ENCODE measurements around the gene PEG3. TPM values are rescaled to one million over a fixed set of nuclear protein-coding genes. Genes with fewer than 3 reads are reported as not detected.
A peak's percentile ranks its signal among the peaks of the same experiment; 100 is the strongest.
"Not testable (repeated sequence)": the region's sequence is repeated elsewhere in the genome, so short reads cannot be mapped to it uniquely, and the experiment has no call there.

PEG3 gene
- total RNA-seq, 2 donors from 2014 or later: not detected

DNA sequence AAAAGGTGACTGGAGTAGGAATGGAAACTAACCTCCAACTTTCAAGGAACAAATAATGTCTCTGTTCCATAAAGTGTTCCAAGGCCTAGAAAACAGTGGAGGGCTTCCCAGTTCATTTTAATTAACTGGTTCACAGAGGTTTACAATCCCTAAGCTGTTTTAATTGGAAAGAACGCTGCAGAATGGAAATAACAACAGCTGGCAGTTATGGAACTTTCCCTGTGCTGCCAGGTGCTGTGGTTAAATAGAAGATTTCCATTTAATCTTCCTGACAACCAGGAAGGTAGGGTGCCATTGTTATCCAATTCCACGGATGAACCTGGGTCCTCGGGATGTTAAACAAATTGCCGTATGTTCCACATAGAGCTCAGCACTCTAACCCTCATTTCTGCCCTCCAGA lies 22.2 kb upstream of the PEG3 start:
- Mint-ChIP-seq H3K4me3 (no peak overlapping the region), H3K36me3 (ENCODE audit: low read depth) (no peaks in the 10 kb centered on the region), H3K27me3 (no peaks in the 10 kb centered on the region), H3K4me1 (no peaks in the 10 kb centered on the region), H3K27ac (no peak overlapping the region)
- no peak for DNase-seq
- H3K9me3 ChIP-seq (ENCODE audit: control insufficient read depth, low read length, poor library complexity, severe bottlenecking): no peaks in the 10 kb centered on the region
- ATAC-seq: no peak

DNA sequence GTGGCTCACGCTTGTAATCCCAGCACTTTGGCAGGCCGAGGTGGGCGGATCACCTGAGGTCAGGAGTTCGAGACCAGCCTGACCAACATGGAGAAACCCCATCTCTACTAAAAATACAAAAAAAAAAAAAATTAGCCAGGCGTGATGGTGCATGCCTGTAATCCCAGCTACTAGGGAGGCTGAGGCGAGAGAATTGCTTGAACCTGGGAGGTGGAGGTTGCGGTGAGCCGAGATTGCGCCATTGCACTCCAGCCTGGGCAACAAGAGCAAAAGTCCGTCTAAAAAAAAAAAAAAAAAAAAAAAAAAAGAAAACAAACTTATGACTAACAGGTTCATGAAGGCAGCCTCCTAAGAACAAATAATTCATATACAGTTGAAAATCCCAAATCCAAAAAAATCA lies 19.9 kb upstream of the PEG3 start:
- H3K9me3 ChIP-seq (ENCODE audit: control insufficient read depth, low read length, poor library complexity, severe bottlenecking); ATAC-seq; H3K27ac Mint-ChIP-seq; H3K27me3 Mint-ChIP-seq; H3K4me1 Mint-ChIP-seq; DNase-seq; H3K4me3 Mint-ChIP-seq; H3K36me3 Mint-ChIP-seq (ENCODE audit: low read depth): not testable (repeated sequence)

DNA sequence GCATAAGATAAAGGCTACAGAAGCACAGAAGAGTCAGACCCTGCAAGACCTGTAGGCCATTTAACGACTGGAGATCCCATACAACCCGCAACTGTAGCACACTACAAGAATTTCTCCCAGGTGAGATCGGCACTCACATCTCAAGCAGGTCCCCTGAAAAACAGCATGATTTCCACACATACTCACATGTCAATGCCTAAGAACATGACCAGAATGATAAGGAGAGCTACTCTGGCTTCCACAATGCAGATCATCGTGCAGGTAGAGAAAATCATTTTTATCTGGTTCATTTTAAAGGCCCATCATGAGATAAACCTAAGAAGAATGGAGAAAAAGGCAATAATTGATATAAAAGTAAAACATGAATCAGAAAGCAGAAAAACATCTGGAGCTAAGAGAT lies 17.5 kb upstream of the PEG3 start:
- no peak overlapping the region for H3K27ac Mint-ChIP-seq
- peaks cover 3% of the 10 kb centered on the region for H3K9me3 ChIP-seq (ENCODE audit: control insufficient read depth, low read length, poor library complexity, severe bottlenecking)
- ATAC-seq (no peak), DNase-seq (no peak)
- no peaks in the 10 kb centered on the region for H3K27me3 Mint-ChIP-seq
- no peaks in the 10 kb centered on the region for H3K36me3 Mint-ChIP-seq (ENCODE audit: low read depth)
- H3K4me1 Mint-ChIP-seq: no peaks in the 10 kb centered on the region
- no peak overlapping the region for H3K4me3 Mint-ChIP-seq

DNA sequence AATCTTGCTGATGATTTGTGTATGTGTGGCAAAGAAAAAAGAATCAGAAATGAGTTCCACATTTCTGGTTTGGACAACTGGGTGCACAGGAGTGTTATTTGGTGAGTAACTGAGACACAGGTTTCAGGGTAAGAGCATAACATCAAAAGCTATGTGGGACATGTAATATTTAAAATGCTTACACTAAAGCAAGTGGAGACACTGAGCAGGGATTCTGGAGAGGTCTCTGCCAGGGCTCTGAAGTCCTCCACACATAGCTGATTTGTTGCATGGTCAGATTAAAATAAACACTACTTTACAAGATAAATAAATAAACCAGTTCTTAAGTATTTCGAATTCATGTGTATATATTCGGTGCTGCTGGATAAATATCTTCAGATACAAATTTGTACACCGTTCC lies 16.3 kb upstream of the PEG3 start:
- H3K27ac Mint-ChIP-seq: no peak overlapping the region

DNA sequence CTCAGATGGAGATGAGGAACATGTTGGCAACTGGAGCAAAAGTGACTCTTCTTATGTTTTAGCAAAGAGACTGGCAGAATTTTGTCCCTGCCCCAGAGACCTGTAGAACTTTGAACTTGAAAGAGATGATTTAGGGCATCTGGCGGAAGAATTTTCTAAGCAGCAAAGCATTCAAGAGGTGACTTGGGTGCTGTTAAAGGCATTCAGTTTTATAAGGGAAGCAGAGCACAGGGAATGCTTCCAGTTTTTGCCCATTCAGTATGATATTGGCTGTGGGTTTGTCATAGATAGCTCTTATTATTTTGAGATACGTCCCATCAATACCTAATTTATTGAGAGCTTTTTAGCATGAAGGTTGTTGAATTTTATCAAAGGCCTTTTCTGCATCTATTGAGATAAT lies 11.8 kb upstream of the PEG3 start:
- not testable (repeated sequence) for H3K36me3 Mint-ChIP-seq (ENCODE audit: low read depth); H3K9me3 ChIP-seq (ENCODE audit: control insufficient read depth, low read length, poor library complexity, severe bottlenecking); ATAC-seq; H3K27me3 Mint-ChIP-seq; DNase-seq; H3K4me3 Mint-ChIP-seq; H3K4me1 Mint-ChIP-seq; H3K27ac Mint-ChIP-seq

More for the DNA sequence above, 16.3 kb upstream of the PEG3 start:
- peaks cover 3% of the 10 kb centered on the region for H3K9me3 ChIP-seq (ENCODE audit: control insufficient read depth, low read length, poor library complexity, severe bottlenecking)
- no peak for DNase-seq
- Mint-ChIP-seq H3K4me1 (no peaks in the 10 kb centered on the region), H3K27me3 (no peaks in the 10 kb centered on the region), H3K4me3 (no peak overlapping the region), H3K36me3 (ENCODE audit: low read depth) (no peaks in the 10 kb centered on the region)
- ATAC-seq: no peak

DNA sequence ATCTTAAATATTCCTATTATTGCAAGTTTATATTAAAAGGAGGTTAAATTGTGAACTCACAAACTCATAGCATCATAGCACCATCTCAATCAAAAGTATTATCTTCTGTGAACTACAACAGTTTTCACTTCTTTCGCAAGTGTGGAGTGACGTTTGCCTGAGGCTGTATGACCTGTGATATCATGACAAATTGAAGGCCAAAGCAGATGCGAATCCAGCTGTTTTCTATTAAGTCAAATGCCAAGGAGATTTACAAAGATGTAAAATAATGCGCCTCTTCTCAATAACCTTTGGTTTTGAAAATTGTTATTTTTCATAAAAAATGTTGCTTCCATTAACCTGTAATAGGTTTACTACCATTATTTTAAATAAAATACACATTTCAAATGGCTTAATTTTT lies 7.6 kb upstream of the PEG3 start:
- ATAC-seq (no peak), DNase-seq (no peak)
- no peaks in the 10 kb centered on the region for H3K27me3 Mint-ChIP-seq
- no peak overlapping the region for H3K4me3 Mint-ChIP-seq
- H3K4me1 Mint-ChIP-seq: no peaks in the 10 kb centered on the region
- no peaks in the 10 kb centered on the region for H3K9me3 ChIP-seq (ENCODE audit: control insufficient read depth, low read length, poor library complexity, severe bottlenecking)
- H3K36me3 Mint-ChIP-seq (ENCODE audit: low read depth): no peaks in the 10 kb centered on the region
- H3K27ac Mint-ChIP-seq: no peak overlapping the region

DNA sequence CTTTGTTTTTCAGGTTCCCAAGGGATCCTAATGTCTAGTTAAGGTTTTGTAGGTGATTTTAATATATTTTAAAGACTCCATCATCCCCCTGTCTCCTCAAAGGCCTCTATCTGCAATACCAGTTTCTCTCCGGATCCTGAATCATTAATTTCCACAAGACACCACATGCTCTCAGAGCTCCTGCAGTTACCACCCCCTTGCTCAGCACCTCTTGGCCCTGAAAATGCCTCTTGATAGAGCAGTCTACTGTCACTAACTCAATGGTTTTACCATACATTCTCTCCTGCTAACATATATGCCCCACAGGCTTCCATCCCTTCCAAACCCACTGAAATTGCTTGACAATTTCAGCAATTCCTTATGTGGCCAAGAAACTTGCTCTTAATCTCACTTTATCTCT lies 1.9 kb upstream of the PEG3 start:
- no peak for ATAC-seq
- Mint-ChIP-seq H3K27me3 (peaks cover 4% of the 10 kb centered on the region), H3K4me3 (no peak overlapping the region), H3K27ac (no peak overlapping the region), H3K36me3 (ENCODE audit: low read depth) (no peaks in the 10 kb centered on the region), H3K4me1 (no peaks in the 10 kb centered on the region)
- no peak for DNase-seq
- no peaks in the 10 kb centered on the region for H3K9me3 ChIP-seq (ENCODE audit: control insufficient read depth, low read length, poor library complexity, severe bottlenecking)

DNA sequence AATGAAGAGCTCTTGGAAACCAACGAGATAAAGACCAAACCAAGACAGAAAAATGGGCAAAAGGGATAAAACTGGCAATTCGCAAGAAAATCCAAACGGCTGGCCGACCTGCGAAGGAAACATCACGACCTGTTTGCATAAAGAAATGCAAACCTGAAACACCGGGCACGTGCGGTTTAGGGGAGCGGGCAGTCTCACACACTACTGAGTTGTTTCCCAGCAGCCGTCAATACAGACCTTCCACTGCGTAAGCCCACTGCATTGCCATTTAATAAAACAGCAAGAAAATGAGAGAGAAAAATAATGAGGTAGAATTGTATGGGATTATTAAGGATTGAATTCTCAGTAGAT lies 642 bp upstream of the PEG3 start:
- no peaks in the 10 kb centered on the region for H3K9me3 ChIP-seq (ENCODE audit: control insufficient read depth, low read length, poor library complexity, severe bottlenecking)
- H3K27ac Mint-ChIP-seq: no peak overlapping the region
- H3K4me3 Mint-ChIP-seq: no peak overlapping the region
- no peaks in the 10 kb centered on the region for H3K36me3 Mint-ChIP-seq (ENCODE audit: low read depth)
- H3K4me1 Mint-ChIP-seq: no peaks in the 10 kb centered on the region
- DNase-seq: no peak
- peaks cover 4% of the 10 kb centered on the region for H3K27me3 Mint-ChIP-seq
- no peak for ATAC-seq

DNA sequence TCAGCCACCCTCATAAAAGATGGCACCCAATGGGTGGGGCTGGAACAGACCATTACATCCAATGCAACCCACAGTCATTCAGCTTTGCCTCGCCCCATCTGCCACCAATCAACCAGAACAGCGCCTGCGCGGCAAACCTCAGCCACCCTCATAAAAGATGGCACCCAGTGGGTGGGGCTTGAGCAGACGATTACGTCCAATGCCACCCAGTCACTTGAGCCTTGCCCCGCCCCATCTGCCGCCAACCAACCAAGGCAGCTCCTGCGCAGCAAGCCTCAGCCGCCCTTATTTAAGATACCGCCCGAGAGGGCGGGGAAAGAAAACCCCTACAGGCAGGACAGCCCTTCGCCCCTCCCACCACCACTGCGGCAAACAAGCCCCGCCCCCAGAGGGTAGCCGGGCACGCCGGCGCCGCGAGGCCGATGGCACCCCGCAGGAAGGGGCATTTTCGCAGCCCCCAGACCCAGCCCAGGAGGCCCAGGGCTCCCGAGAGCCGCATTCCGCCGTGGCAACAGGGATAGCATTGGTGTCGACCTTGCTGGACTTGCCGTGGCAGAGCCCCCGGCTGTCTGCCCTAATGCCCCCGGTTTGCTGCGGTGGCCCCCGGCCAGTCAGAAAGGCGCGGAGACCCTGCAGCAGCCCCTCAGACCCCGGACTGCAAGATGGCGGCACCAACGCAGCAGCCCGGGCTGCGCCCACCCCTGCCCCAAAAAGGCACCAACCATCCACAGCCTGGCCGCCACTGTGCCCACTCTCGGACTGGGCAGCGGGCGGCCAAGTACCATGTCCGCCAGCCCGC lies 675 bp downstream of the PEG3 start:
- Mint-ChIP-seq H3K4me1 (no peaks in the 10 kb centered on the region), H3K27ac (no peak overlapping the region), H3K27me3 (peaks cover 4% of the 10 kb centered on the region), H3K4me3 (no peak overlapping the region), H3K36me3 (ENCODE audit: low read depth) (no peaks in the 10 kb centered on the region)
- no peak for DNase-seq
- ATAC-seq: peak; percentile 37
- peaks cover 6% of the 10 kb centered on the region for H3K9me3 ChIP-seq (ENCODE audit: control insufficient read depth, low read length, poor library complexity, severe bottlenecking)

DNA sequence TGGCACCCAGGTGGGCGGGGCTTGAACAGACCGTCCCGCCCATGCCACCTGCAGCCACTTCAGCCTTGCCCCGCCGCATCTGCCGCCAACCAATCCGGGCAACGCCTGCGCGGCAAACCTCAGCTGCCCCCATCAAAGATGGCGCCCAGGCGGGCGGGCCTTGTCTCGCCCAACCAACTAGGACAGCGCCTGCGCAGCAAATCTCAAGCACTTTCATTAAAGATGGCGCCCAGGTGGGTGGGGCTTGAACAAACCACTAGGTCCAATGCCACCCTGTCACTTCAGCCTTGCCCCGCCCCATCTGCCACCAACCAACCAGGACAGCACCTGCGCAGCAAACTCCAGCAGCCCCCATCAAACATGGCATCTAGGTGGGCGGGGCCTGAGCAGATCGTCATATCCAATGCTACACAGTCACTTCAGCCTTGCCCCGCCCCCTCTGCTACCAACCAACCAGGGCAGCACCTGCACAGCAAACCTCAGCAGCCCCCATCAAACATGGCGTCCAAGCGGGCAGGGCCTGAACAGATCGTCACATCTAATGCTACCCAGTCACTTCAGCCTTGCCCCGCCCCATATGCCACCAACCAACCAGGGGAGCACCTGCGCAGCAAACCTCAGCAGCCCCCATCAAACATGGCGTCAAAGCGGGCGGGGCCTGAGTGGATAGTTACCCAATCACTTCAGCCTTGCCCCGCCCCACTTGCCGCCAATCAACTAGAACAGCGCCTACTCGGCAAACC lies 1.4 kb downstream of the PEG3 start:
- DNase-seq: peak in 1 of 3 donors; percentile 21
- Mint-ChIP-seq H3K27ac (no peak overlapping the region), H3K27me3 (peaks cover 4% of the 10 kb centered on the region), H3K4me1 (no peaks in the 10 kb centered on the region), H3K4me3 (no peak overlapping the region), H3K36me3 (ENCODE audit: low read depth) (no peaks in the 10 kb centered on the region)
- H3K9me3 ChIP-seq (ENCODE audit: control insufficient read depth, low read length, poor library complexity, severe bottlenecking): peaks cover 6% of the 10 kb centered on the region
- peak; percentile 55 for ATAC-seq

DNA sequence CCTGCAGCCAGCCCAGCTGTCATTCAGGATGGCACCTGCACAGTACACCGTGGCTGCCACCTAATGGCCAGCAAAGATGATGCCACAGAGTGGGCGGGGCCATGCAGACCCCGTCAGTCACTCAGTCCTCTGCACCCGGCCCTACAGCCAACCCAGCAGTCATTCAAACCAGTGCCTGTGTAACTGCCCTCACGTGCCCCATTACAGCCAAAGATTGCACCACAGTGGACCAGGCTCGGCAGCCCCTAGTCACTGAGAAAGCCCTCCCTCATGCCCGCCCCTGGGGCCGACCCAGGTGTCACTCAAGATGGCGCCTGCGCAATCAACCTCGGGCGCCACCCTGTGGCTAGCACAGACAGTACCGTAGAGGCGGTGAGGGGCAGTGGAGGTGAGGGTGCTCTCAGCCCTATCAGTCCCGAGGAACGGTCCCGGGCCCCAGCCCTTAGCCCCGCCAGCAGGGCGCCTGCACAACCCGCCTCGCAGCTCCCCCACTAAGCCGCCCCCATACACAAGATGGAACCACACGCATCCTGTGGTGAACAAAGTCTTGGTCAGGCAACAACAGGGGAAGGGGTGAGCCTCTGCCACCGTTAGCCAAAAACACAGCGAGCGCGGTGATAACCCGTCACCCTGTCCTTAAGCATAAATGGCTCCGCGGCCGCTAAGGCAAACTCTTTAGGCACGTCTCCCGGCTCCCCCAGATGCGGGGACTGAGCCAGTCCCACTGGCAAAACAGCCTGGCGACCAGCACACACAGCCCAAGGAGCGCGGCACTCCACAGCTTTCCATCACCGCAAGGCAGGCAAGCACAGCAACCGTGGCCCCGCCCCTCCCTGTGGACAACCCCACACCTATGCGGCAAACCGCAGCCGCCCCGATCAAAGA lies 2.3 kb downstream of the PEG3 start:
- no peak for ATAC-seq
- H3K27me3 Mint-ChIP-seq: peaks cover 4% of the 10 kb centered on the region
- H3K27ac Mint-ChIP-seq: no peak overlapping the region
- H3K4me3 Mint-ChIP-seq: no peak overlapping the region
- DNase-seq: no peak
- no peaks in the 10 kb centered on the region for H3K4me1 Mint-ChIP-seq
- H3K36me3 Mint-ChIP-seq (ENCODE audit: low read depth): no peaks in the 10 kb centered on the region
- peaks cover 6% of the 10 kb centered on the region for H3K9me3 ChIP-seq (ENCODE audit: control insufficient read depth, low read length, poor library complexity, severe bottlenecking)

DNA sequence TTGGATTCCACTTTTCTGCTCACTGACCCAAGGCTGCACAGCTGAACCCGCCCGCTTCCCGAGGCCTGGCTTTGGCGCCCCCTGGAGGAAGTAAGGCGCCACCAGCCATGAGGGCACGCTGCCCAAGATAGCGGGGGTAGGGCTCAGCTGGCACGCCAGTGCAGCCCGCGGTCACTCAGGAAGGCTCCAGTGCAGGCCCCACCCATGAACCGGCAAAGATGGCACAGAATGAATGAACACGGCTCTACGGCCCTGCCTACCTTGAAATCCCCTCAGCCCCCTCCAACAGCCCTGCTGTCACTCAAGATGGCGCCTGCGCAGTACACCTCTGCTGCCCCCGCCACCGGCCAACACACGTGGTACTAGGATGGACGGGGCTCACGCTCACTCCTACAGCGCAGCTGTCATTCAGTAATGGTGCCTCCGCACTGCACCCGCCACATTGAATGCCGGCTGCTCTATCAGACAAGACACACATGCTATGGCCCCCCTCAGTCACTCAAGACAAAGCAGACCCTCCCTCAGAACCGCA lies 3.0 kb downstream of the PEG3 start:
- no peak for ATAC-seq
- Mint-ChIP-seq H3K4me3 (no peak overlapping the region), H3K27ac (no peak overlapping the region)

DNA sequence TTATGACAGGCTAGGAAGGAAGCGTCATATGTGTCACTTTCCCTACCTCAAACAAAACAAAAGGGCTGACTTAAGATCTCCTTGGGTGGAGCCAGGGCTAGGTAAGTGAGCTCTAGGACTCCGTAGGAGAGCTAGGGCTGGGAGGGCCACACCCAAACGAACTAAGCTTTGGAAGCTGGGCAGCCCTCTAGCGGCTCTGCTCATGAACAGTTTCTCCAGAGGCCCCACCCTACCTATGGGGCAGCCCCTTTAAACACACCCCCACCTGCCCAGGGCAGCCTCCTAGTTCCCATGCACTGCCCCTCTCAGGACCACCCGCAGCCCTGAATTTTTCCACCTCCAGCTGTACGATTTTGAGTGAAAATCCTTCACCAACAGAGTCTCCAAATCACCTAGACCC lies 3.5 kb downstream of the PEG3 start:
- Mint-ChIP-seq H3K27me3 (peaks cover 4% of the 10 kb centered on the region), H3K36me3 (ENCODE audit: low read depth) (no peaks in the 10 kb centered on the region), H3K27ac (no peak overlapping the region), H3K4me1 (no peaks in the 10 kb centered on the region), H3K4me3 (no peak overlapping the region)
- ATAC-seq (no peak), DNase-seq (no peak)
- peaks cover 6% of the 10 kb centered on the region for H3K9me3 ChIP-seq (ENCODE audit: control insufficient read depth, low read length, poor library complexity, severe bottlenecking)

More for the DNA sequence above, 3.0 kb downstream of the PEG3 start:
- Mint-ChIP-seq H3K27me3 (peaks cover 4% of the 10 kb centered on the region), H3K4me1 (no peaks in the 10 kb centered on the region), H3K36me3 (ENCODE audit: low read depth) (no peaks in the 10 kb centered on the region)
- peaks cover 6% of the 10 kb centered on the region for H3K9me3 ChIP-seq (ENCODE audit: control insufficient read depth, low read length, poor library complexity, severe bottlenecking)
- DNase-seq: no peak

All from T-helper 17 cell (primary cell).